ENCODE data around the gene PCDH15.

The PCDH15 gene

GRCh38 chr10:54125098-54125747, 675.8 kb downstream of the PCDH15 start:
- no peak for DNase-seq (ENCODE audit: low spot score)

GRCh38 chr10:54124209-54124885, 676.7 kb downstream of the PCDH15 start:
- no peak for DNase-seq (ENCODE audit: low spot score)

- no peak for DNase-seq (ENCODE audit: low spot score)
These were observed 680.2 kb downstream of the PCDH15 start for GRCh38 chr10:54120806-54121205.

- no peak for DNase-seq (ENCODE audit: low spot score)
These were observed 692.1 kb downstream of the PCDH15 start for GRCh38 chr10:54108961-54109360.

DNA sequence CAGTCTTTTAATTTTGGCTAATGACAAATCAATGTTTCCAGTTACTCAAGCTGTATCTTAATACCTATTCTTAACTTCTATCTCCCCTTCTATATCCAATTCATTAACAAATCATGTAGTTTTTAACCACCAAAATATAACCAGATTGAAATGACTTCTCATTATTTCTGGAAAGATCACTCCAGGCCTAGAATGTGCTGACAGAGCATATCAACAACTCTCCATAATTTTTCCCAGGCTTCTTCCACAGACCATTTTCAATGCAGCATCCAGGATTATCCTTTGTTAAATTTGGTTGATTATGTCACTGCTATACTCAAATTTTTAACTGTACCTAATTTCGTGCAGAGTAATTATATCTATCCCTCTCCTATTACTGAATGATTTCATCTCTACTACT, 704.1 kb downstream of the PCDH15 start:
- no peak for DNase-seq (ENCODE audit: low spot score)

DNA sequence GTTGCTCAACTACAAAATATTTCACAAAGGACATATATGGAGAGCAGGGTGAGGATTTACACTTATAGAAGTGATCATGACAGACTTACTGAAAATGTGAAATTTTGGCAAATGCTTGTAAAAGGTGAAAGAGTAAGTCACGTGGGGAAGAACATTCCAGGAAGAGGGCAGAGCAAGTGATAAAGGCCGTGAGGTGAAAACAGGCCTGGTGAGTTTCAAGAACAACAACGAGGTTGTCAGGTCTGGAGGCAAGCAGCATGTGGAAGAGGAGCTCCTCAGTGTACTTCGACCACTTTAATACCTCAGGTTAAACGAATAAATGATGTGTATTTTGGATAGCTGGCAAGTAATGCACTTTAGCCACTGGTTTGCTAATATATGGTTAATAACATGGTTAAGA, 706.7 kb downstream of the PCDH15 start:
- DNase-seq (ENCODE audit: low spot score) = no peak

DNA sequence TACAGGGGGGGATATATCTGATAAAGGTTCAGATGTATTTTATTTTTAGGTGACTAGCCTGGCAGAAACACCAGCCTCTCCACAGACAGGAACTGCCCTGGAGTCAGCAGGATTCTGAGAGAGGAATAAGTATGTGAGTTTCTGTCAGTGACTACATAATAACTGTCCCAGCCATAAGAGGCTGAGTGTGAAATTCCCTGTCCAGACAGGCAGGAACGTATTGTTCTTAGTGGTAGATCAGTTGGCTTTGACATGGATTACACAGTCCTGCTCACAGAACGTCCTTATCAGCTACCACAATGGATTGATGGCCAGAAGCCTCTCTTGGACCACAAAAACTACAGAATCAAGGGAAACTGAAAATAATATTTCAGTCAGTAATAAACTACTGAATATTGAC, 709.8 kb downstream of the PCDH15 start:
- DNase-seq (ENCODE audit: low spot score) = no peak

- no peak for DNase-seq (ENCODE audit: low spot score)
These were observed 719.1 kb downstream of the PCDH15 start for GRCh38 chr10:54081950-54082349.

GRCh38 chr10:54067361-54067760, 733.7 kb downstream of the PCDH15 start:
- DNase-seq (ENCODE audit: low spot score) = no peak

GRCh38 chr10:54066646-54067045, 734.4 kb downstream of the PCDH15 start:
- DNase-seq (ENCODE audit: low spot score) = no peak

GRCh38 chr10:54065106-54065505, 735.9 kb downstream of the PCDH15 start:
- DNase-seq (ENCODE audit: low spot score) = no peak

- DNase-seq (ENCODE audit: low spot score) = no peak
These were observed 736.8 kb downstream of the PCDH15 start for GRCh38 chr10:54064215-54064614.

- DNase-seq (ENCODE audit: low spot score) = no peak
These were observed 737.5 kb downstream of the PCDH15 start for GRCh38 chr10:54063514-54063913.

GRCh38 chr10:54060572-54060971, 740.5 kb downstream of the PCDH15 start:
- DNase-seq (ENCODE audit: low spot score) = no peak

DNA sequence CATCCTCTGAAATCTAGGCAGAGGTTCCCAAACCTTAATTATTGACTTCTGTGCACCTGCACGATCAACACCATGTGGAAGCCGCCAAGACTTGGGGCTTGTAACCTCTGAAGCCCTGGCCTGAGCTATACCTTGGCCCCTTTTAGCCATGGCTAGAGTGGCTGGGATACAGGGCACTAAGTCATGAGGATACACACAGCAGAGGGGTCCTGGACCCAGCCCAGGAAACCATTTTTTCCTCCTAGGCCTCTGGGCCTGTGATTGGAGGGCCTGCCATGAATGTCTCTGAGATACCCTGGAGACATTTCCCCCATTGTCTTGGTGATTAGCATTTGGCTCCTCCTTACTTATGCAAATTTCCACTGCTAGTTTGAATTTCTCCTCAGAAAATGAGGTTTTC, 743.7 kb downstream of the PCDH15 start:
- no peak for DNase-seq (ENCODE audit: low spot score)

- no peak for DNase-seq (ENCODE audit: low spot score)
These were observed 774.7 kb downstream of the PCDH15 start for GRCh38 chr10:54026340-54026739.

- DNase-seq (ENCODE audit: low spot score) = no peak
These were observed 789.9 kb downstream of the PCDH15 start for GRCh38 chr10:54011117-54011516.

GRCh38 chr10:54010337-54010933, 790.6 kb downstream of the PCDH15 start:
- no peak for DNase-seq (ENCODE audit: low spot score)

DNA sequence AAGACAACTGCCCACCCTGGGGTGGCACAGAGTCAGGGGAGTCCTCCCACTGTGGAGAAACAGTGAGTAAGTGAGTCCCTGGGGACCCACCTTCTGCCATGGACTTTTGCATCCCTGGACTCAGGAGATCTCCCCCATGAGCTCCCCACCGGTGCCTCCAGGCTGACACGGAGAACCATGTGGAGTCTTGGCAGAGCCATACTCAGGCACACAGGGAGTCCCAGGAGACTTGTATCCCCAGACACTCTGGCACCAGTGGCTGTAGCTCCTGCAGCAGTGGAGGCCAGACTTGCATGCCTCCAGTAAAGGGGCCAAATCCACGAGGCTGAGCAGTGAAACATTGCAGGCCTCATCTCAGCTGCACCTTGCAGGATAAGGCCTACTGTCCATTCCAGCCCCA, 791.4 kb downstream of the PCDH15 start:
- no peak for DNase-seq (ENCODE audit: low spot score)

GRCh38 chr10:54002077-54002476, 799.0 kb downstream of the PCDH15 start:
- DNase-seq (ENCODE audit: low spot score) = no peak

- DNase-seq (ENCODE audit: low spot score) = no peak
These were observed 803.1 kb downstream of the PCDH15 start for GRCh38 chr10:53997953-53998352.

- no peak for DNase-seq (ENCODE audit: low spot score)
These were observed 810.2 kb downstream of the PCDH15 start for GRCh38 chr10:53990799-53991238.

- DNase-seq (ENCODE audit: low spot score) = no peak
These were observed 817.6 kb downstream of the PCDH15 start for GRCh38 chr10:53983431-53983830.

- DNase-seq (ENCODE audit: low spot score) = no peak
These were observed 820.8 kb downstream of the PCDH15 start for GRCh38 chr10:53980210-53980609.
